LNCaP clone FGC (cell line): ENCODE results near the gene CALD1.

Experiments
- DNase-seq: peaks from one replicate; pipeline ENCODE4 v3.0.0-alpha.2; 2011; ENCODE audit warnings: low read depth
- H3K4me3 ChIP-seq: 2 replicates; pipeline ENCODE4 v1.5.1; 2011; ENCODE audit warnings: mild to moderate bottlenecking, low read depth, low read length, control low read depth
- TF ChIP-seq, protein P1 (sequence below): IDR thresholded peaks from 2 replicates; pipeline ENCODE4 v1.5.1; 2012; ENCODE audit warnings: mild to moderate bottlenecking; ENCODE audit not compliant: control insufficient read depth, insufficient read depth; ENCODE audit errors: extremely low read depth

Gene CALD1

DNA sequence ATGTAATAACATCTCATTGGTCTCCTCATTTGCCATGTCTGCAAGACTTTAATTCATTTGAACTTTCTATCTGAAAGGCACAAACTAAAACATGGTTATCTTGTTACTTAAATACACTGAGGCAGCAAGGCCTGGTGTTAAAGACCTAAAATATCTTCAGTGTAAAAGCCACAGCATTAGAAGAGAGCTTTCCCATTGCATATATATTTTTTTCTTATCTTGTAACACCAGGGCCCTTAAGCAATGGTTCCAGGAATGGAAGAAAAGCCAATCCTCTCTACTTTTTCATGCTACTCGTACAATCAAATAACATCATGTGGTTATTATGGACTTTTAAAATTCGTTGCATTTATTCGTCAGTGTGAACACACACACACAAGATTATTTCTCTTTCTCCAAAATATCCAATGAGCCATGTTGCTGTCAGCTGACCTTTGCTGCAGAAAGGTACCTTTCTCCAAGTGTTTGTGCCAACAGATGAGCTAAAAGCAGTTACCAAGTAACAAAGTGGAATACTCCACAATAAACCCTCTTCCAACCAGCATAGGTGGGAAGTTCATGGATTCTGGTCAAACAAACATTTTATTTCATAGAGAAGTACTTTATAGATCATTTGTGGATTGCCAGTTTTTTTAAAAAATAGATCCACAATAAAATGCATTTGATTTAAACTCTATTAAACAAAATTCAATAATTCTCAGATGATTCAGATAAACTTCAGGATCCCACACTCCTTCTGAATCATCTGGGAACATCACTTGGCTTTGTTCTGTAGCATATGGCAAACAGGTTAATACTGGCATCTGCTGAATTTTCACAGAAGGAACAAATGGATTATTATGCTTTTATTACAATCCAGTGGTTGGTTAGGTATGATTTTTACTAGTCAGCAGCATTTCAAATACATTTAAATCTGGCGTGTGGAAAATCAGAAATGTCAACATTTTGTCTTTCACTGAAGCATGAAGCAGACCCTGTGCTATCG lies 143.6 kb downstream of the CALD1 start:
- no peak for DNase-seq
- H3K4me3 ChIP-seq: no peak overlapping the region
- TF ChIP-seq, protein P1, sequence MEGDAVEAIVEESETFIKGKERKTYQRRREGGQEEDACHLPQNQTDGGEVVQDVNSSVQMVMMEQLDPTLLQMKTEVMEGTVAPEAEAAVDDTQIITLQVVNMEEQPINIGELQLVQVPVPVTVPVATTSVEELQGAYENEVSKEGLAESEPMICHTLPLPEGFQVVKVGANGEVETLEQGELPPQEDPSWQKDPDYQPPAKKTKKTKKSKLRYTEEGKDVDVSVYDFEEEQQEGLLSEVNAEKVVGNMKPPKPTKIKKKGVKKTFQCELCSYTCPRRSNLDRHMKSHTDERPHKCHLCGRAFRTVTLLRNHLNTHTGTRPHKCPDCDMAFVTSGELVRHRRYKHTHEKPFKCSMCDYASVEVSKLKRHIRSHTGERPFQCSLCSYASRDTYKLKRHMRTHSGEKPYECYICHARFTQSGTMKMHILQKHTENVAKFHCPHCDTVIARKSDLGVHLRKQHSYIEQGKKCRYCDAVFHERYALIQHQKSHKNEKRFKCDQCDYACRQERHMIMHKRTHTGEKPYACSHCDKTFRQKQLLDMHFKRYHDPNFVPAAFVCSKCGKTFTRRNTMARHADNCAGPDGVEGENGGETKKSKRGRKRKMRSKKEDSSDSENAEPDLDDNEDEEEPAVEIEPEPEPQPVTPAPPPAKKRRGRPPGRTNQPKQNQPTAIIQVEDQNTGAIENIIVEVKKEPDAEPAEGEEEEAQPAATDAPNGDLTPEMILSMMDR: no peak

DNA sequence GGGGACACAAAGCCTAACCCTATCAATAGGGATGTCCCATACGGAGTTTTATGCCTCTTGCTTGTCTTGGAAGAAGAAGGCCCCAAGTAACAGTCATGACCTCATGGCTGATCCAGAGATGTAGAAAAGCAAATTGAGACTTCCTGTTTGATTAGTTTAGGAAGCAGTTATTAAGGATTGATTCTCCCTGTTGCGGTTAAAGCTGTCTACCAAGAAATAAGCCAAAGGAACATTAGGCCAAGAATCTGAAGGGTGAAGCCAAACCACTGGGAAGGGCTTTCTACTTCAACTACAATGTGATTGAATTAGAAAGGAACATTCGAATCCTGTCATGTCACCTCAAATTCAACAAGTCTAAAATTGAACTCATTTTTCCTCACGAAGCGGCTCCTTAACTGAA lies 146.3 kb downstream of the CALD1 start:
- DNase-seq: no peak

DNA sequence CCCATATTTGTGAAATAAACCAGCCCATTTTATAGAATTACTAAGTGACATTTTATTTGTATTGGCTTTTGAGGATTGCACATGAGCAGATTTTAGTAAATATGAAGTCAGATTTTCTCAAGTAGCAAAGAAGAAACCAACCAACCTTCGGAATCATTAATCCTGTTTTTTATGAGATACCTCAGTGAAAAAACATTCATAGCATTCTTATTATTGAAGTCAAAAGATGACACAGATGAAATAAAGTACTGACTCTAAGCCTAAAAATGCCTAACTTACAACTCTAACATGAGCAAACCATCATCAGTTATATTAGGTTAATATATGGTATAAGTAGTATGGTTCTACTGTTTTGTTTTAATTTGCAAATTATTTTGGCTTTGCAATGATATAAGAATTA lies 147.0 kb downstream of the CALD1 start:
- DNase-seq: no peak
- H3K4me3 ChIP-seq: no peak overlapping the region
- TF ChIP-seq, protein P1: no peak

More for the DNA sequence above, 146.3 kb downstream of the CALD1 start:
- no peak overlapping the region for H3K4me3 ChIP-seq
- TF ChIP-seq, protein P1: no peak

DNA sequence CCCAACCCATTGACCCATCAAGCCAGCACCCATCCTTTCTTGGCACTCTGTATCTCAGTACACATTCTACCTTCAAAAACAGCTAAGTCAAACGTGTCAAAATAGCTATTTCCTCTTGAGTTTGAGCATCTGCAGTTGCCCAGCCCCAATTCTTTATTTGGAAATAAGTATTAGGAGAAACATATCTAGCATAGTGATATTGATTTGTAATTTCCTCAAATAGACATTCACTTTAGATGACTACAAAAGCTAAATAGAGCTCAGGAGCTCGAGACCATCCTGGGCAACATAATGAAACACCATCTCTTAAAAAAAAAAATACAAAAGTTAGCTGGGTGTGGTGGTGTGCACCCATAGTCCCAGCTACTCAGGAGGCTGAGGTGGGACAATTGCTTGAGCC lies 147.6 kb downstream of the CALD1 start:
- no peak overlapping the region for H3K4me3 ChIP-seq
- no peak for DNase-seq
- TF ChIP-seq, protein P1: no peak

DNA sequence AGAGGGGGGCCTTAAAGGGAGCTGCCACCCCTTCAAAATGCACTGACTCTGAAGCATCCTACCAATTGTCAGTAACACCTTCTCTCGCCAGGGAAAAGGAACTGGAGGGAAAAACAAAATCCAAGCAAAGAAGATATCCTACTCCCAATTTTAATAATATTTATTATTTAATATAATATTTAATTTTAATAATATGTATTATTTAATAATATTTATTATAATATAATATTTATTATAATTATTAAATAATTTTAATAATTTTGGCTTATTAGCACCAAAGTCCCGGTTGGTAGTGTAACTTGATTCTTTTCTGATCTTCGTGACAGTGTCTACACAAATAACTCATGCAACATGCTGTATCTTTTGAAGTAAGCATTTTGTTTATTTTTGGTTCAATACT lies 148.3 kb downstream of the CALD1 start:
- no peak overlapping the region for H3K4me3 ChIP-seq
- TF ChIP-seq, protein P1: no peak
- no peak for DNase-seq

DNA sequence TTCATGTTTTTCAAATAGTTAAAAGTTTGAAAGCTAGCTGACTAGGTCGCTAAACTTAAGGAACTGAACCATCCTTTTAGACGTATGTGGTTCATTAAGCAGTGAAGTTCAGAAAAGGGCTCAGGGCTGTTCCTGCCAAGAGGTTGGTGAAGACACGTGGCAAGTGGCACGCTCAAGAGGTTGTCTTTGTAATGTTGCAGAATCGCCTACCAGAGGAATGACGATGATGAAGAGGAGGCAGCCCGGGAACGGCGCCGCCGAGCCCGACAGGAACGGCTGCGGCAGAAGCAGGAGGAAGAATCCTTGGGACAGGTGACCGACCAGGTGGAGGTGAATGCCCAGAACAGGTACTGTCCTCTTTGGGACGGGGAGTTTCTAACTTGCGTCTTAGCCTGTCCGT lies 149.1 kb downstream of the CALD1 start:
- no peak for DNase-seq
- TF ChIP-seq, protein P1: no peak

More for the DNA sequence above, 149.1 kb downstream of the CALD1 start:
- no peak overlapping the region for H3K4me3 ChIP-seq
